Measurements from ENCODE around the gene IRF3. TPM values are rescaled to one million over a fixed set of nuclear protein-coding genes. Genes with fewer than 3 reads are reported as not detected.

The IRF3 gene
- total and polyA plus RNA-seq, 10 of the 15 experiments (the other 5 are each of a cell fraction or from before 2014, with no cell fraction given), result 5.5 to 110 (median 63.4) TPM

DNA sequence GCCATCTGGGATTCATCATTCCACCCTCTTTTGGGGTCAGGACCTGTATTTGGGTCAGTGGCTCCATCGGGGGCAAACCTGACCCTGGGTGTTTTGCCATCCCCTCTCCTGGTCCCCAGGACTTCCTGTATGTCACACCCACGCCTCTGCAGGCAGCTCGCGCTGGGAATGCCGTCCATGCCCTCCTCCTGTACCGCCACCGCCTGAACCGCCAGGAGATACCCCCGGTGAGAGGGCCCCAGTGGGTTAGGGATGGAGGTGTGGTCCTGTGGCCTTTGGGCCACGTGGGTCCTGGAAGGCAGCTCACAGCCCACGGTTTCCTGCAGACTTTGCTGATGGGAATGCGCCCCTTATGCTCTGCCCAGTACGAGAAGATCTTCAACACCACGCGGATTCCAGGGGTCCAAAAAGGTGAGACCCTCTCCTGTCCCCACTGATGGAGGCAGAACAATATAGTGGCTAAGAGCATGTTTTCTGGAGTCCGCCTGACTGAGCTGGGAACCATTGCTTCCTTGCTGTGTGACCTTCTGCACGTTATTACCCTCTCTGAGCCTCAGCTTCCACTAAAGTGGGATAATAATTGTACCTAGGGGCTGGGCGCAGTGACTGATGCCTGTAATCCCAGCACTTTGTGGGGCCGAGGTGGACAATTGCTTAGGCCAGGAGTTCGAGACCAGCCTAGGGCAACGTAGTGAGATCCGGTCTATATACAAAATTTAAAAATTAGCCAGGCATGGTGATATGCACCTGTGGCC, 39.4 kb upstream of the IRF3 start (continued):
- TF ChIP-seq, protein P1, sequence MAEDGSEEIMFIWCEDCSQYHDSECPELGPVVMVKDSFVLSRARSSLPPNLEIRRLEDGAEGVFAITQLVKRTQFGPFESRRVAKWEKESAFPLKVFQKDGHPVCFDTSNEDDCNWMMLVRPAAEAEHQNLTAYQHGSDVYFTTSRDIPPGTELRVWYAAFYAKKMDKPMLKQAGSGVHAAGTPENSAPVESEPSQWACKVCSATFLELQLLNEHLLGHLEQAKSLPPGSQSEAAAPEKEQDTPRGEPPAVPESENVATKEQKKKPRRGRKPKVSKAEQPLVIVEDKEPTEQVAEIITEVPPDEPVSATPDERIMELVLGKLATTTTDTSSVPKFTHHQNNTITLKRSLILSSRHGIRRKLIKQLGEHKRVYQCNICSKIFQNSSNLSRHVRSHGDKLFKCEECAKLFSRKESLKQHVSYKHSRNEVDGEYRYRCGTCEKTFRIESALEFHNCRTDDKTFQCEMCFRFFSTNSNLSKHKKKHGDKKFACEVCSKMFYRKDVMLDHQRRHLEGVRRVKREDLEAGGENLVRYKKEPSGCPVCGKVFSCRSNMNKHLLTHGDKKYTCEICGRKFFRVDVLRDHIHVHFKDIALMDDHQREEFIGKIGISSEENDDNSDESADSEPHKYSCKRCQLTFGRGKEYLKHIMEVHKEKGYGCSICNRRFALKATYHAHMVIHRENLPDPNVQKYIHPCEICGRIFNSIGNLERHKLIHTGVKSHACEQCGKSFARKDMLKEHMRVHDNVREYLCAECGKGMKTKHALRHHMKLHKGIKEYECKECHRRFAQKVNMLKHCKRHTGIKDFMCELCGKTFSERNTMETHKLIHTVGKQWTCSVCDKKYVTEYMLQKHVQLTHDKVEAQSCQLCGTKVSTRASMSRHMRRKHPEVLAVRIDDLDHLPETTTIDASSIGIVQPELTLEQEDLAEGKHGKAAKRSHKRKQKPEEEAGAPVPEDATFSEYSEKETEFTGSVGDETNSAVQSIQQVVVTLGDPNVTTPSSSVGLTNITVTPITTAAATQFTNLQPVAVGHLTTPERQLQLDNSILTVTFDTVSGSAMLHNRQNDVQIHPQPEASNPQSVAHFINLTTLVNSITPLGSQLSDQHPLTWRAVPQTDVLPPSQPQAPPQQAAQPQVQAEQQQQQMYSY (CRISPR knock-in tag; IDR thresholded peaks at IDR 0.05), result no peak
- TF ChIP-seq NFYA (IDR thresholded peaks at IDR 0.05; ENCODE audit: borderline replicate concordance, low read depth, low read length), result no peak
- TF ChIP-seq LARP7 (IDR thresholded peaks at IDR 0.05), result no peak

GRCh38 chr19:49701271-49701786, 35.7 kb upstream of the IRF3 start:
- SMC1A ChIA-PET (ENCODE audit: uncharacterized antibody, unreplicated experiment), result no interaction called here
- intact Hi-C loops (cut with micrococcal nuclease; ENCODE audit: unreplicated experiment), result no loop called here
- H3K4me2 ChIP-seq (ENCODE audit: control insufficient read depth, insufficient read depth), result no peak overlapping the region
- in situ Hi-C loops (cut with MboI), result no loop called here
- no peaks in the 10 kb centered on the region for H4K20me1 ChIP-seq (ENCODE audit: control insufficient read depth, insufficient read depth)
- CTCF ChIA-PET, result no interaction called here
- H3K4me3 ChIP-seq, result no peak overlapping the region
- no peaks in the 10 kb centered on the region for H3K79me2 ChIP-seq (ENCODE audit: control insufficient read depth, insufficient read depth, low read length)
- H3K9me3 ChIP-seq (replicated peaks; ENCODE audit: control insufficient read depth, insufficient read depth, low read length), result no peaks in the 10 kb centered on the region
- no peaks in the 10 kb centered on the region for H3K36me3 ChIP-seq (ENCODE audit: control insufficient read depth in 2 of 2, insufficient read depth in 2 of 2, low read length in 1 of 2)
- RAD21 ChIA-PET (ENCODE audit: unreplicated experiment), result no interaction called here
- H2AFZ ChIP-seq (ENCODE audit: control insufficient read depth, low read depth, low read length), result no peak overlapping the region
- POLR2A ChIA-PET, result no interaction called here
- H3K9ac ChIP-seq (ENCODE audit: control insufficient read depth, insufficient read depth, low read length), result no peak overlapping the region
- DNase-seq (ENCODE audit: low read depth, low spot score) (no peak), ATAC-seq (no peak), FAIRE-seq (no peak)
- WGBS (ENCODE audit: insufficient coverage, insufficient replicate concordance, low lambda C conversion rate, missing lambda C conversion rate), result 55% methylated on average over 38 of the region's 40 CpGs
- no TSS peak for BruUV-seq (replicated peaks)
- no peaks in the 10 kb centered on the region for H3K27me3 ChIP-seq (replicated peaks in 1 of 2; ENCODE audit: control insufficient read depth in 2 of 2, insufficient read depth in 2 of 2, low read length in 1 of 2)
- H3K4me1 ChIP-seq (ENCODE audit: control insufficient read depth, insufficient read depth, low read length), result no peaks in the 10 kb centered on the region
- no peak overlapping the region for H3K27ac ChIP-seq (ENCODE audit: control insufficient read depth, insufficient read depth)
- no peak for TF ChIP-seq TAF1 (IDR thresholded peaks at IDR 0.05; ENCODE audit: borderline replicate concordance, low read depth, low read length)
- no peak for TF ChIP-seq NR2C2 (IDR thresholded peaks at IDR 0.05; ENCODE audit: borderline replicate concordance, control insufficient read depth, insufficient read length, low read depth)
- TF ChIP-seq, protein P2, sequence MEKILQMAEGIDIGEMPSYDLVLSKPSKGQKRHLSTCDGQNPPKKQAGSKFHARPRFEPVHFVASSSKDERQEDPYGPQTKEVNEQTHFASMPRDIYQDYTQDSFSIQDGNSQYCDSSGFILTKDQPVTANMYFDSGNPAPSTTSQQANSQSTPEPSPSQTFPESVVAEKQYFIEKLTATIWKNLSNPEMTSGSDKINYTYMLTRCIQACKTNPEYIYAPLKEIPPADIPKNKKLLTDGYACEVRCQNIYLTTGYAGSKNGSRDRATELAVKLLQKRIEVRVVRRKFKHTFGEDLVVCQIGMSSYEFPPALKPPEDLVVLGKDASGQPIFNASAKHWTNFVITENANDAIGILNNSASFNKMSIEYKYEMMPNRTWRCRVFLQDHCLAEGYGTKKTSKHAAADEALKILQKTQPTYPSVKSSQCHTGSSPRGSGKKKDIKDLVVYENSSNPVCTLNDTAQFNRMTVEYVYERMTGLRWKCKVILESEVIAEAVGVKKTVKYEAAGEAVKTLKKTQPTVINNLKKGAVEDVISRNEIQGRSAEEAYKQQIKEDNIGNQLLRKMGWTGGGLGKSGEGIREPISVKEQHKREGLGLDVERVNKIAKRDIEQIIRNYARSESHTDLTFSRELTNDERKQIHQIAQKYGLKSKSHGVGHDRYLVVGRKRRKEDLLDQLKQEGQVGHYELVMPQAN (conservative IDR thresholded peaks at IDR 0.05), result no peak
- TF ChIP-seq, protein P3, sequence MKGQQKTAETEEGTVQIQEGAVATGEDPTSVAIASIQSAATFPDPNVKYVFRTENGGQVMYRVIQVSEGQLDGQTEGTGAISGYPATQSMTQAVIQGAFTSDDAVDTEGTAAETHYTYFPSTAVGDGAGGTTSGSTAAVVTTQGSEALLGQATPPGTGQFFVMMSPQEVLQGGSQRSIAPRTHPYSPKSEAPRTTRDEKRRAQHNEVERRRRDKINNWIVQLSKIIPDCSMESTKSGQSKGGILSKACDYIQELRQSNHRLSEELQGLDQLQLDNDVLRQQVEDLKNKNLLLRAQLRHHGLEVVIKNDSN (IDR thresholded peaks at IDR 0.05; ENCODE audit: borderline replicate concordance, extremely low read length, insufficient read depth, low read depth, low read length), result no peak
- no peak for TF ChIP-seq IRF3 (IDR thresholded peaks at IDR 0.05)
- no peak for TF ChIP-seq MEF2B (IDR thresholded peaks at IDR 0.05; ENCODE audit: partially characterized antibody, poor library complexity, severe bottlenecking)
- no peak for TF ChIP-seq NBN (IDR thresholded peaks at IDR 0.05)
- no peak for TF ChIP-seq MTA2 (IDR thresholded peaks at IDR 0.05; ENCODE audit: low read depth)
- TF ChIP-seq, protein P4, sequence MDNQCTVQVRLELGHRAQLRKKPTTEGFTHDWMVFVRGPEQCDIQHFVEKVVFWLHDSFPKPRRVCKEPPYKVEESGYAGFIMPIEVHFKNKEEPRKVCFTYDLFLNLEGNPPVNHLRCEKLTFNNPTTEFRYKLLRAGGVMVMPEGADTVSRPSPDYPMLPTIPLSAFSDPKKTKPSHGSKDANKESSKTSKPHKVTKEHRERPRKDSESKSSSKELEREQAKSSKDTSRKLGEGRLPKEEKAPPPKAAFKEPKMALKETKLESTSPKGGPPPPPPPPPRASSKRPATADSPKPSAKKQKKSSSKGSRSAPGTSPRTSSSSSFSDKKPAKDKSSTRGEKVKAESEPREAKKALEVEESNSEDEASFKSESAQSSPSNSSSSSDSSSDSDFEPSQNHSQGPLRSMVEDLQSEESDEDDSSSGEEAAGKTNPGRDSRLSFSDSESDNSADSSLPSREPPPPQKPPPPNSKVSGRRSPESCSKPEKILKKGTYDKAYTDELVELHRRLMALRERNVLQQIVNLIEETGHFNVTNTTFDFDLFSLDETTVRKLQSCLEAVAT (IDR thresholded peaks at IDR 0.05), result no peak
